GM19452 (cell line): ENCODE results near the gene UROC1.

Experiments
- ATAC-seq: cut with Tn5 transposase; IDR thresholded peaks from one replicate; pipeline ENCODE4 v1.9.1; 2021; ENCODE audit not compliant: unreplicated experiment

Gene UROC1

GRCh38 chr3:126497956-126498355 is 19.6 kb downstream of the UROC1 start:
- no peak for ATAC-seq

GRCh38 chr3:126496894-126497850 is 20.4 kb downstream of the UROC1 start:
- no peak for ATAC-seq

- ATAC-seq = no peak
Observed at GRCh38 chr3:126495786-126496185, 21.8 kb downstream of the UROC1 start.

GRCh38 chr3:126494970-126495230 is 22.7 kb downstream of the UROC1 start:
- no peak for ATAC-seq

GRCh38 chr3:126494204-126494969 is 23.2 kb downstream of the UROC1 start:
- ATAC-seq = no peak

GRCh38 chr3:126493739-126494138 is 23.8 kb downstream of the UROC1 start:
- ATAC-seq = no peak

- no peak for ATAC-seq
Observed at GRCh38 chr3:126493051-126493450, 24.5 kb downstream of the UROC1 start.

GRCh38 chr3:126491221-126492013 is 26.2 kb downstream of the UROC1 start:
- no peak for ATAC-seq

- ATAC-seq = no peak
Observed at GRCh38 chr3:126490619-126491018, 27.0 kb downstream of the UROC1 start.

GRCh38 chr3:126488886-126489569 is 28.5 kb downstream of the UROC1 start:
- ATAC-seq = no peak

GRCh38 chr3:126488185-126488584 is 29.4 kb downstream of the UROC1 start:
- ATAC-seq = no peak

- ATAC-seq = no peak
Observed at GRCh38 chr3:126487151-126487771, 30.3 kb downstream of the UROC1 start.

- no peak for ATAC-seq
Observed at GRCh38 chr3:126486360-126486847, 31.2 kb downstream of the UROC1 start.

- ATAC-seq = no peak
Observed at GRCh38 chr3:126485956-126486355, 31.6 kb downstream of the UROC1 start.

- ATAC-seq = no peak
Observed at GRCh38 chr3:126485176-126485897, 32.2 kb downstream of the UROC1 start.

GRCh38 chr3:126484662-126485061 is 32.9 kb downstream of the UROC1 start:
- no peak for ATAC-seq

- ATAC-seq = no peak
Observed at GRCh38 chr3:126484148-126484547, 33.4 kb downstream of the UROC1 start.

- ATAC-seq = no peak
Observed at GRCh38 chr3:126483321-126483761, 34.2 kb downstream of the UROC1 start.

GRCh38 chr3:126482503-126483255 is 34.9 kb downstream of the UROC1 start:
- ATAC-seq = no peak
